CD4-positive, alpha-beta T cell treated with Interleukin-15 for 4 hours (primary cell): ENCODE measurements around the gene GADD45B.
"Not testable (repeated sequence)": the region's sequence is repeated elsewhere in the genome, so short reads cannot be mapped to it uniquely, and the experiment has no call there.

Experiments
- DNase-seq: peaks from one replicate; pipeline ENCODE4 v3.0.0-alpha.2; 2020; ENCODE audit warnings: low spot score

GADD45B gene

GRCh38 chr19:2444251-2445002, 31.5 kb upstream of the GADD45B start:
- DNase-seq: no peak

GRCh38 chr19:2446381-2446780, 29.5 kb upstream of the GADD45B start:
- DNase-seq: no peak

GRCh38 chr19:2449019-2449418, 26.9 kb upstream of the GADD45B start:
- no peak for DNase-seq

GRCh38 chr19:2451138-2451537, 24.8 kb upstream of the GADD45B start:
- DNase-seq: no peak

- no peak for DNase-seq
Measured at GRCh38 chr19:2451741-2452140, 24.2 kb upstream of the GADD45B start.

GRCh38 chr19:2453431-2454025, 22.4 kb upstream of the GADD45B start:
- DNase-seq: no peak

- DNase-seq: no peak
Measured at GRCh38 chr19:2454199-2454961, 21.5 kb upstream of the GADD45B start.

- DNase-seq: no peak
Measured at GRCh38 chr19:2454962-2455850, 20.7 kb upstream of the GADD45B start.

- peak; percentile 33 for DNase-seq
Measured at GRCh38 chr19:2455851-2456570, 19.9 kb upstream of the GADD45B start.

GRCh38 chr19:2457394-2458037, 18.4 kb upstream of the GADD45B start:
- no peak for DNase-seq

- no peak for DNase-seq
Measured at GRCh38 chr19:2458054-2458453, 17.9 kb upstream of the GADD45B start.

GRCh38 chr19:2458776-2459175, 17.2 kb upstream of the GADD45B start:
- DNase-seq: not testable (repeated sequence)

- no peak for DNase-seq
Measured at GRCh38 chr19:2460245-2460644, 15.7 kb upstream of the GADD45B start.

GRCh38 chr19:2461751-2462634, 13.9 kb upstream of the GADD45B start:
- peak; percentile 51 for DNase-seq

- no peak for DNase-seq
Measured at GRCh38 chr19:2462635-2463421, 13.1 kb upstream of the GADD45B start.

- not testable (repeated sequence) for DNase-seq
Measured at GRCh38 chr19:2463694-2464093, 12.2 kb upstream of the GADD45B start.

- DNase-seq: no peak
Measured at GRCh38 chr19:2464389-2464788, 11.5 kb upstream of the GADD45B start.

- DNase-seq: no peak
Measured at GRCh38 chr19:2468596-2468995, 7.3 kb upstream of the GADD45B start.
